Adipose tissue (tissue), 3 donors: ENCODE measurements around the gene NRSN2. TPM values are rescaled to one million over a fixed set of nuclear protein-coding genes. Genes with fewer than 3 reads are reported as not detected.

ENCODE experiments used
- H3K27ac ChIP-seq: one replicate; pipeline ENCODE4 v1.5.1; 2013; ENCODE audit warnings: low read depth, low read length
- WGBS, 3 donors: extraction: QIAGEN DNeasy Blood & Tissue Kit; methylation state at CpG; one replicate each; pipeline ENCODE4 v1.1.7; 2013; 5-methylcytosine and 5-hydroxymethylcytosine counted together
- polyA plus RNA-seq, 3 donors: library from polyadenylated mRNA; stranded (reverse); fragments of 200-250 nt; gene quantifications; one replicate each; pipeline ENCODE4 v1.2.3, GENCODE V29; 2013
- donor health status: healthy with polysubstance abuse.
- donor health status: Bipolar disorder and iron deficiency.
- donor health status: healthy.

Gene NRSN2, protein sequence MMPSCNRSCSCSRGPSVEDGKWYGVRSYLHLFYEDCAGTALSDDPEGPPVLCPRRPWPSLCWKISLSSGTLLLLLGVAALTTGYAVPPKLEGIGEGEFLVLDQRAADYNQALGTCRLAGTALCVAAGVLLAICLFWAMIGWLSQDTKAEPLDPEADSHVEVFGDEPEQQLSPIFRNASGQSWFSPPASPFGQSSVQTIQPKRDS
- polyA plus RNA-seq: 10 to 100 TPM in 2 of 3 donors, 1 to 10 TPM in 1; 9.8 to 26.4 (median 21.6) TPM

DNA sequence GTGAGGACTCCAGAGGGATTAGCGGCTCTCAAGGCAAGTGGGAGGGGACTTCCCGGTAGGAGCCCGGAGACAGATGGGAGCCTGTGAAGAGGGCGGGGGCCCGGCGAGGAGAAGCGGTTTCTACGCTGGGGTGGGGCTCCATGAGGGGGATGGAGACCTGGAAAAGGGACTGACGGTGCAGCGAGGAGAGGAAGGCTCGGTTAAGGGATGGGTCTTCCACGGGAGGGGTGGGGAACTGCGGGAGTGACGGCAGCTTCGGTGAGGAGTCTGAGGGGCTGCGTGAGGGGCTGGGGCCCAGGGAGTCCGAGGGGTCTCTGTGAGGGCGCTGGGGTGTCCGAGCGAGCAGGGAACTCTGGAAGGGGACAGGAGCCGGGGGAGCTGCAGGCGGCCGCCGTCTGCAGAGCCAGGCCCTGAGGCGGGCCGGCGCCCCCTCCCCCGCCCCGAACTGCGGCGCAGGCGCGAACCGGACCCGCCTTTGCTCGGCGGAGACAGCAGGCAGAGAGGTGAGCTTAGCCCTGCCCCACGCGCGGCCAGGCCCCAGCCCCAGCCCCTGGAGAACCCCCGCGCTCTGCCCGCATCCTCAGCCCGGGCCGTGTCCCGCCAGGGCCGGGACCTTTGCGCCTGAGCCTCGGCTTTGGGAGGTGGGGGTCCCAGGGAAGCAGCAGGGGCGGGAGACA lies at the start of gene NRSN2:
TSS of gene NRSN2 (plus strand) at position 472 of the 677 bp plus-strand sequence. CDS start 2,533 bp downstream, outside the sequence.
- no peak within 1 kb of the TSS for H3K27ac ChIP-seq
- 1 to 6% (median 1%) methylated on average over 33 to 50 of the region's 50 CpGs for WGBS, 3 donors

DNA sequence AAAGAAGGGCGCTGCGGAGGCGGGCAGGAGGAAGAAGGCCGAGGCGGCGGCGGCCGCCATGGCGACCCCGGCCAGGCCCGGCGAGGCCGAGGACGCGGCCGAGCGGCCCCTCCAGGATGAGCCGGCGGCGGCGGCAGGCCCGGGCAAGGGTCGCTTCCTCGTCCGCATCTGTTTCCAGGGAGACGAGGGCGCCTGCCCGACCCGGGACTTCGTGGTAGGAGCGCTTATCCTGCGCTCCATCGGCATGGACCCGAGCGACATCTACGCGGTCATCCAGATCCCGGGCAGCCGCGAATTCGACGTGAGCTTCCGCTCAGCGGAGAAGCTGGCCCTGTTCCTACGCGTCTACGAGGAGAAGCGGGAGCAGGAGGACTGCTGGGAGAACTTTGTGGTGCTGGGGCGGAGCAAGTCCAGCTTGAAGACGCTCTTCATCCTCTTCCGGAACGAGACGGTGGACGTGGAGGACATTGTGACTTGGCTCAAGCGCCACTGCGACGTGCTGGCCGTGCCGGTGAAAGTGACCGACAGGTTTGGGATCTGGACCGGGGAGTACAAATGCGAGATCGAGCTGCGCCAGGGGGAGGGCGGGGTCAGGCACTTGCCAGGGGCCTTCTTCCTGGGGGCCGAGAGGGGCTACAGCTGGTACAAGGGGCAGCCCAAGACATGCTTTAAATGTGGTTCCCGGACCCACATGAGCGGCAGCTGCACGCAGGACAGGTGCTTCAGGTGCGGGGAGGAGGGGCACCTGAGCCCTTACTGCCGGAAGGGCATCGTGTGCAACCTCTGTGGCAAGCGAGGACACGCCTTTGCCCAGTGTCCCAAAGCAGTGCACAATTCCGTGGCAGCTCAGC lies 48.8 kb upstream of the NRSN2 start:
- peak overlapping the region; percentile 86 for H3K27ac ChIP-seq
- 0 to 1% (median 1%) methylated on average over 55 to 73 of the region's 75 CpGs for WGBS, 3 donors

DNA sequence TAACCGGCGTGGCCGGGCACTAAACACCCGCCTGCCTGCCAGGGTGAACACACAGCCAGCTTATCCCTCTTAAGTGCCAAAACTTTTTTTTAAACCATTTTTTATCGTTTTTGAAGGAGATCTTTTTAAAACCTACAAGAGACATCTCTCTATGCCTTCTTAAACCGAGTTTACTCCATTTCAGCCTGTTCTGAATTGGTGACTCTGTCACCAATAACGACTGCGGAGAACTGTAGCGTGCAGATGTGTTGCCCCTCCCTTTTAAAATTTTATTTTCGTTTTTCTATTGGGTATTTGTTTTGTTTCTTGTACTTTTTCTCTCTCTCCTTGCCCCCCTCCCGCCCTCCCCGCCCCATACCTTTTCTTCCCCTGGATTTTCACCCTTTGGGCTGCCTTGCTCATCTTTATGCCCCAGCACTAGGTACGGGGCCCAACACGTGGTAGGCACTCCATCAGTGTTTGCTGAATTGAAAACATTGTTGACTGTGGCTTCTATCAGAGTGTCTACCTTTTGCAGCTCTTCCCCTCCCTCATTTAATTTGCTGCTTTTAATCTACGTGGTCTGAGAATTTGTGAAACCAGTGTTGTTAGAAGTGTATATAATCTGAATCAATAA lies 48.0 kb upstream of the NRSN2 start:
- no peak overlapping the region for H3K27ac ChIP-seq
- 5 to 6% (median 6%) methylated on average over 15 of the region's 15 CpGs for WGBS, 3 donors

DNA sequence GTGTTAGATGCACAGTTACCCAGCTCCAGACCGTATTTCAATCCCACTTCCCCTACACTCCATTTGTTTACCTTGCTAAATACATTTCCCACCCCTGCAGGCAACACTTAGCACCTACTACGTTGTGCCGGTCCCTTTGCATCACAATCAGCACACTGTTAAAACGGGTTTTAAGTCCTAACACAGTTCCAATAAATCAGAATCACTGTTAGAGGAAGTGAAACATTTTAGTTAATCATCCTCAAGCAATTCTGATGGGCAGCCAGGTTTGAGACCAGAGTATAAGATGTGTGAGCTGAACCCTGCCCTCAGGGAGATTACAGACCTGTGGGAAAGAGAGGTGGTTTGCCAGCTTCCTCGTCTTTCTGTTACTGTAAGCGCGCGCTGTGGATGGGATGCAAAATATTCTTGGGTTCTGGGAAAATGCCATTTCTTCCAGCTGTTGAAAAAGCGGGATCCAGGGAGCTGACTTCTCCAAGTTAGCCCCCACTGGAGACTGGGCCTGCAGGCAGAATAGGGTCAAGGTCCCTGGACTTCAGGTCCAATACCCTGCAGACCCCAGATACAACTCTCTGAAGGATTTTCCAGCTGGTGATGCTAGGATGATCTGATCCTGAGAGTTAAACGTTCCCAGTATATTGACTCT lies 46.4 kb upstream of the NRSN2 start:
- H3K27ac ChIP-seq: no peak overlapping the region
- 34 to 42% (median 35%) methylated on average over 10 of the region's 10 CpGs for WGBS, 3 donors

DNA sequence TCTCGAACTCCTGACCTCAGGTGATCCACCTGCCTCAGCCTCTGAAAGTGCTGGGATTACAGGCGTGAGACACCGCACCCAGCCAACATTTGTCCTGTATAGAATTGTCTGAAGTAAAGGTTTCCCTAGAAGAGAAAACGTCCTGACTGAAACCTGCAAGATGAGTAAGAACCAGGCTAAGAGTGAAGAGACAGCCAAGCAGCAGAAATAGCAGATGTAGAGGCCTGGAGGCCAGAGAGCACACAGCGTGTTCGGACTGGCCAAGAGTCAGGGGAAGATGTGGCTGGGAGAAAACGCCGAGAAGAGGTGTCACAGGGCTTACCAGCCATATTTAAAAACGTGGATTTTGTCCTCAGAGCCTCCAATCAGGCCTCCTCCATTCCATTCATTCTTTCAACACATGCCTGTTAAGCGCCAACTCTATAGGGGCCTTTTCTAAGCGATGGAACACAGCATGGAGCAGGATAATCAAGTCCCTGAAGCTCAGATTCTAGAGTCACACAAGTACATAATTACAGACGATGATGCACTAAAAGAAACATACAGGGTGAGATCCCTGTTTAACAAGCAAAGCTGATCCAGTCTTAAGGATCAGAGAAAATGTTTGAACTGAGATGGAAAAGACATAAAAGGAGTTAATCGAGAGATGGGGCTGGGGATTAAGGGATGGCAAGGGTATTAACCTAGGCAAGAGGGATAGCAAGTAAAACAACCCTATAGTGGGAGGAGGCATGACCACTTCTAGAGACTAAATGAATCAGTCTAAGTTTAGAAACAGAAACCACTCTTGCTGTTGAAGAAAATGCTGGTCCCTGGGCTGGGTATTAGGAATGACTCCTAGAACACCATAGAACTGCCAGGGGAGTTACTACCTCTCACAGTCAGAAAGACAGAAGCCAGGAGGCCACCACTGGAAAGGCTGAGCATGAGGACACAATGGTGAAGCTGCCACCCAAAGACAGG lies 44.7 kb upstream of the NRSN2 start:
- 81 to 82% (median 82%) methylated on average over 13 of the region's 13 CpGs for WGBS, 3 donors
- no peak overlapping the region for H3K27ac ChIP-seq

DNA sequence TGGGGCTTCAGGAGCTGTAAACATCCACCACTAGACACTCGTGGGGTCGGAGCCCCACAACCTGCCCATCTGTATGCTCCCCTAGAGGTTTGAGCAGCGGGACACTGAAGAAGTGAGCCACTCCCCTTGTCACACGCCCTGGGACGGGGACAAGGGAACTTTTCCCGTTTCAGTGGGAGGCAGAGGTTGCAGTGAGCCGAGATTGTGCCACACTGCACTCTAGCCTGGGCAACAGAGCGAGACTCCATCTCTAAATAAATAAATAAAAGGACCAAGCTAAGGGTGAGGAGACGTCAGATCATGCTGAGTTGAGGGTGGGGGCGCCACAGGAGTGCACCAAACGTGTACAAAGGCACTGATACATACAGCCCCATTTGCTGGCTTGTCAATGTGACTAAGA lies 41.2 kb upstream of the NRSN2 start:
- 73 to 86% (median 81%) methylated on average over 11 of the region's 11 CpGs for WGBS, 3 donors

DNA sequence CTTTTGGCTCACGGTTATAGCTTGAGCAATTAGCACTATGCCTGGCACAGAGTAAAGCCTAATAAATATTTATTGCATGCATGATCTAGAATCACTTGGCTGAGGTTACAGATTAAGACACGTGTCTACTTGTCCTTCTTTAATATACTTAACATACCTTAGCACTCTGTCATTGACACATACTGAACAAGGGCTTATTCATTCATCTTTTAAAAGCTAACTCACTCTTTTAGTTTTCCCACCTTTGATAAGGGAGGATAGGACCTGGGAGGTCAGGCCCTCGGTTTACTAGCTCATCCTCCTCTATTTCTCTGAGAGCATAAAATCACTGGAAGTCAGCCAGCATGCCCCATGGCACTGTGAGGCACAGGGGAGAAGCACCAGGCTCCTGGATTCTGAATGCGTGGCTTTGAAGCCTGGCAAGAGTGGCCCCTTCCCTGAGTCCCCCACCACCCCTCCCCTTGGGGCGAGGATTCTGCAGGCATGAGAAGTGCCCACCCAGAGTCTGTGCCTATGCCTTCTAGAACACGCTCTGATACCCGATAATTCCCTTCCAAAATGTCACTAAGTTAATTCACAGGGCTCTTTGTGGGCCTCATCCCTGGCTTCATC lies 38.4 kb upstream of the NRSN2 start:
- 67 to 74% (median 73%) methylated on average over 7 of the region's 7 CpGs for WGBS, 3 donors
- no peak overlapping the region for H3K27ac ChIP-seq

More for the DNA sequence above, 41.2 kb upstream of the NRSN2 start:
- no peak overlapping the region for H3K27ac ChIP-seq

DNA sequence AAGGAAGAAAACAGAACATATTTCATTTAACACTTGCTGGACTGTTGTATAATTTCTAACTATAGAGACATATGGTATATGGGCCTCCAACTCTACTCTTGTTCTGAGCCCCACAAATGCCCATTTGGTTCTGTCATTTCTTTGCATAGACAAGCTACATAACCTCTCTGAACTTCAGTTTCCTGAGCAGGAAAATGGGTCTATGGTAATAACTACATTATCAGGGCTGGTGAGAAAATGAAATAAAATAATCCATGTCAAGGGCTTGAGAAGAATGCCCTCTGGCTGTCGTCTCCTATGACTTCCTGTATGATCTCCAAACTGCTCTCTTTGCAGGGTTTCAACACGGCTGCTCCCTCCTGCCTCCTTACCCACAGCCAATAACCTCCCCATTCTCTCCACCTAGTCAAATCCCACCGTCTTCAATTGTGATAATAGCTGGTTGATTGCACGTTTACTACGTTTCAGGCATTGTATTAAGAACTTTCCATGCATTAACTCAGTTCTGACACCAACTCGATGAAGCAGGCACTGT lies 37.5 kb upstream of the NRSN2 start:
- H3K27ac ChIP-seq: no peak overlapping the region
- WGBS, 3 donors: 8 to 20% (median 10%) methylated on average over 6 of the region's 6 CpGs

DNA sequence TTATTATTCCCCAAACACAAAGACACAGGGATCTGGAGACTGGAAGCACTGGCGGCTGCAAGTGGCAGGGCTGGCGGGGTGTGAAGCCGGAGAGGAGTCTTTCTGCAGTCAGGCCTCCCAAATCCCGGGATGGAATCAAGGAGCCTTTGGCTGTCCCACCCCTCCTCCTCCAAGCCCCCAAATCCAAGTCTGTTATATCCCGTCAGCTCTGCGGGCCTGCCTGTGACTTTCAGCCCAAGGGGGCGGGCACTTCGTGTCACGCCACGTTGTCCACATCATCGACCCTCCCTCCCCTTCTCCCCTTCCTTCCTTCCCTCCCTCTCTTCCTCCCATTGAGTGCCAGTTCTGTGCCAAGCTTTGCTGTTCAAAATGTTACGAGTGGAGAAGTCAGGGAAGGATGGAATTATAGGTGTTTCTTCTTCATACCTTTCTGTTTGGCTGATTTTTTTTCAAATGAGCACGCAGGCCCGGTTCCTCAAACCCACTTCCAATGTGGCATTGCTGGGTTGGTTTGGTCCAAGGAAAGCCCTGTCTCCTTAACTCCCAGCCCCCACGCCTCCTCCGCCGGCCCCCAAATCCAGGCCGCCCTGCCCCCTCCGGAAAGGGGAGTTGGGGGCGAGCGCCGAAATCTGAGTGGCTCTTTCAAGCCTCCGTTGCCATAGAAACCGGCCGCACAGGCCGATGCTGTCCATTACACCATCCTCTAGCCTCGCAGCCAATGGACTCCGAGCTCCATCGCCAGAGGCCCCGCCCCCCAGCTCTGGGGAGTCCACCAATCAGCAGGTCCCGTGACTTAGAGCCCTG lies 36.9 kb upstream of the NRSN2 start:
- no peak overlapping the region for H3K27ac ChIP-seq
- 3 to 8% (median 4%) methylated on average over 31 of the region's 31 CpGs for WGBS, 3 donors

DNA sequence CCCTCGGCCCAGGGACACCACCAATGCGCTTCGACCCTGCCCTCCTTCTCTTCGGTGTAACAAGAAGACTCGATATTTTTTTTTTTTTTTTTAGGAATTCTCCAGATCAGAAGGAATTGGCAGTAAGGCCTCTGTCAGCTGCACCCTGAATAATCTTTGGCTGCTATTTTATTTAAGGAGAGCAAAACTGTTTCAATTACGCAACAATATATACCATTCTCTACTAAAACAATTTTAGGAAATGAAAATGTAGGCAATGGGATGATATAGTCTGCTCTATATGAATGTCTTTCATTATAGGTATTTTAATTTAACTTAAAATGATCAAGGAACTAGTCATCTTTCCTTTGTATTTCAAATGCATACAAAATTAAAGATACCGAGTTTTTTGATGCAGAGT lies 36.3 kb upstream of the NRSN2 start:
- H3K27ac ChIP-seq: no peak overlapping the region
- 7 to 15% (median 8%) methylated on average over 7 of the region's 7 CpGs for WGBS, 3 donors

DNA sequence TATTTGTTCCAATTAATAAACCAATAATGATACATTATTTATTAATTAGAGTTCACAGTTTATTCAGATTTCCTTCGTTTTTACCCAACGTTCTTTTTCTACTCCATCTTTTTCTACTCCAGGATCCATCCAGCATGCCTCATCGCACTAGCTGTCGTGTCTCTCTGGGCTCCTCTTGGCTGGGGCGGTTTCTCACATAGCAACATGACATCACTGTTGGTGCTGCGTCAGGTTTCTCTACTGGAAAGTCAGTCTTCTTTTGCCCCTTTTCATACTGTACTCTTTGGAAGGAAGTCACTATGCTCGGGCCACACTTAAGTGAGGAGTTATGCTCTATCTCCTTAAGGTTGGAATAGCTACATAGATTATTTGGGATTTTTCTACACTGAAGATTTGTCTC lies 35.3 kb upstream of the NRSN2 start:
- 87 to 91% (median 91%) methylated on average over 7 of the region's 7 CpGs for WGBS, 3 donors
- no peak overlapping the region for H3K27ac ChIP-seq

DNA sequence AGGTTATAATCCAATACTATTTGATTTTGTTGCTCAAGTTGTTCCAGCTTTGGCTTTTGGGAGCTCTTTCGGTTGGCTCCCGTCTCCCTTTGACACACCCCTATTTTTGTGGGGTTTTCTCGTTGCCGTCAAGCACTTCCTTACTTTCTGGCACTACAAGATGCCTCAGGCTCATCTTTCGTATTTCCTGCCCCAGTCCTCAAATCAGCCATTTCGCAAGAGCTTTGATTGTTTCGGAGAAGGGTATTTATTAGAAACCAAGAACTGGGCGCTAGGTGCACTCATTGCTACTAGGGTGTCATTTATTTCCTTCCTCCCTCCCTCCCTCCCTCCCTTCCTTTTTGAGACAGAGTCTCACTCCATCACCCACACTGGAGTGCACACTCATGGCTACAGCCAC lies 34.8 kb upstream of the NRSN2 start:
- H3K27ac ChIP-seq: no peak overlapping the region
- 64 to 89% (median 74%) methylated on average over 8 of the region's 8 CpGs for WGBS, 3 donors

DNA sequence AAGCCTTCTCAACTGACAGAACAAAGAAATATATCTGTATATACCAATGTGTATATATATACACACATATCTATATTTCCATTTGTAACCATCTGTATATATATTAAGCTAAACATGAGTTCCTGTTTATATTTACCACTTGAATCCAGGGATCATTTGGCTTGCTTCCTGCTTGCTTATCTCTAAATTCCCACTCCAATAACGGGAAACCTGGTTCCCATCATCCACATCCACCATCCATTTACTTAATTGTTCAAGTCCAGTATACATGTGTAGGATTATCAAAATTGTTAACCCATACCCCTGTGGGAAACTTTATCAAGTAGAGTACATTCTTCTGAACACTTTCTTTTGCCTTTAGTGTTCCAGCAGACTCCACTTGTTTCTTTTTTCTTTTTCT lies 34.0 kb upstream of the NRSN2 start:
- WGBS, 3 donors: 46 to 69% (median 62%) methylated on average over 1 of the region's 1 CpG
- H3K27ac ChIP-seq: no peak overlapping the region

DNA sequence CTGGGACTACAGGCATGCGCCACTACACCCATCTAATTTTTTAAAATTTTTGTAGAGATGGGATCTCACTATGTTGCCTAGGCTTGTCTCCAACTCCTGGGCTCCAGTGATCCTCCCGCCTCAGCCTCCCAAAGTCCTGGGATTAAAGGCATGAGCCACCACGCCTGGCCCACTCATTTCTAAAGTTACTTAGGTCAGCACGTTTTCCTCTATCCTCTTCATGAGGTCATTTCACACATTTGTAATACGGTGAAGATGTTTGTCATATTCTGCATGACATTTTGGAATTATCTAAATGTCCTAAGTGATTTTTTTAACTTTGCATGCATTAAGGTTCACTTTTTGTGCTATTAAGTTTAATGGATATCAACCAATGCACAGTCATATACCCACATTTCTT lies 33.5 kb upstream of the NRSN2 start:
- no peak overlapping the region for H3K27ac ChIP-seq
- 88 to 93% (median 89%) methylated on average over 5 of the region's 5 CpGs for WGBS, 3 donors

DNA sequence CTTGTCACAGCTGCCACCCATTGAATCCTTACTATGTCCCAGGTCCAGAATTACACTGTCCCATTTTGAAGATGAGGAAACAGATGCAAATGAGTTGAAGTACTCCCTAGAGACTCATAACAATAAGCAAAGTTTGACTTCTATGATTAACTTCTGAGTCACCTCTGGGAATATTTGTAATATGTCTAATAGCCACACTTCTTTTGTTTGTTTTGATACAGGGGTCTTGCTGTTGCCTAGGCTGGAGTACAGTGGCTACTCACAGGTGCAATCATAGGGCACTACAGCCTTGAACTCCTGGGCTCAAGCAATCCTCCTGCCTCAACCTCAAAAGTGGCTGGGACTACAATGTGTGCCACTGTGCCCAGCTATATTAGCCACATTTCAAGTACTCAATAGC lies 33.0 kb upstream of the NRSN2 start:
- no peak overlapping the region for H3K27ac ChIP-seq
